Esophagus muscularis mucosa (tissue), 4 donors: ENCODE data around the gene P3H3. TPM values are rescaled to one million over a fixed set of nuclear protein-coding genes. Genes with fewer than 3 reads are reported as not detected.

Source experiments
- DNase-seq: peaks from one replicate; pipeline ENCODE4 v3.0.0-alpha.2; 2017; ENCODE audit errors: extremely low spot score
- H3K27ac ChIP-seq, 4 donors: fragments of 200-600 bp; sonication (generic); replicated peaks in 1 of 4; 1 replicate in 3 of 4; 2 replicates in 1 of 4; pipeline ENCODE4 v1.5.1; 2016 to 2019; ENCODE audit warnings: mild to moderate bottlenecking in 1 of 4
- H3K27me3 ChIP-seq, 4 donors: fragments of 200-600 bp; sonication (generic); one replicate each; pipeline versions ENCODE4 v1.5.1 to v1.6.0; 2016 to 2019
- H3K36me3 ChIP-seq, 4 donors: fragments of 200-600 bp; sonication (generic); one replicate each; pipeline ENCODE4 v1.5.1; 2016 to 2019
- H3K4me1 ChIP-seq, 4 donors: fragments of 200-600 bp; sonication (generic); one replicate each; pipeline ENCODE4 v1.5.1; 2016 to 2019
- H3K4me3 ChIP-seq, 4 donors: fragments of 200-600 bp; sonication (generic); 1 replicate in 2 of 4; 2 replicates in 2 of 4; pipeline ENCODE4 v1.5.1; 2016 to 2019; ENCODE audit warnings: mild to moderate bottlenecking in 4 of 4, moderate library complexity in 1 of 4
- H3K9me3 ChIP-seq, 4 donors: fragments of 200-600 bp; sonication (generic); 1 replicate in 3 of 4; 2 replicates in 1 of 4; pipeline ENCODE4 v1.5.1; 2016 to 2019
- CTCF ChIP-seq, 3 experiments: fragments of 200-600 bp in 2 of 3; fragments of 450-650 bp in 1 of 3; sonication (generic) in 2 of 3; IDR thresholded peaks; one replicate each; pipeline ENCODE4 v1.5.1; 2017 to 2019; ENCODE audit warnings: antibody characterized with exemption in 3 of 3, mild to moderate bottlenecking in 2 of 3, moderate library complexity in 1 of 3
- EP300 ChIP-seq: sonication (generic); formaldehyde crosslinking; IDR thresholded peaks from one replicate; pipeline ENCODE4 v1.6.1; 2017; ENCODE audit warnings: antibody characterized with exemption
- POLR2A ChIP-seq: fragments of 450-650 bp; IDR thresholded peaks from one replicate; pipeline ENCODE4 v1.6.1; 2017; ENCODE audit warnings: antibody characterized with exemption, moderate library complexity, mild to moderate bottlenecking, low read depth
- POLR2AphosphoS5 ChIP-seq, 2 donors: sonication (generic); formaldehyde crosslinking; IDR thresholded peaks; one replicate each; pipeline ENCODE4 v1.6.1; 2017; ENCODE audit warnings: antibody characterized with exemption in 2 of 2
- WGBS: methylation state at CpG from one replicate; pipeline ENCODE4 v1.1.5; 2018; 5-methylcytosine and 5-hydroxymethylcytosine counted together
- intact Hi-C: fragments of 100-400 bp; cut with DNase I; formaldehyde crosslinking; loops from one replicate; pipeline ENCODE4 v1.15.1; 2023
- total RNA-seq, 4 donors: library from RNA; depleted of rRNA; stranded (reverse); fragments of >200 nt; gene quantifications; one replicate each; pipeline versions ENCODE4 v1.1.0 to v1.2.1, GENCODE V29; 2016

Gene P3H3
- total RNA-seq, 4 donors from 2014 or later, result 16.4 to 30.7 (median 26.8) TPM

- Histone ChIP-seq H3K27ac (no peak overlapping the region), H3K27me3 (no peaks in the 10 kb centered on the region), H3K36me3 (no peaks in the 10 kb centered on the region), H3K9me3 (no peaks in the 10 kb centered on the region), H3K4me1 (peaks cover 15 to 26% (median 21%) of the 10 kb centered on the region in 4 donors), H3K4me3 (no peak overlapping the region)
- 71% methylated on average over 6 of the region's 6 CpGs for WGBS
- intact Hi-C loops, result no loop called here
- TF ChIP-seq EP300 (no peak), CTCF (IDR thresholded peaks at IDR 0.05) (no peak), POLR2AphosphoS5 (IDR thresholded peaks at IDR 0.05) (no peak), POLR2A (no peak)
- no peak for DNase-seq
Measured at GRCh38 chr12:6782119-6782518, 46.1 kb upstream of the P3H3 start.

GRCh38 chr12:6782850-6783566 lies 45.2 kb upstream of the P3H3 start:
- no peak overlapping the region for H3K27ac ChIP-seq
- H3K4me1 ChIP-seq, result peaks cover 12 to 17% (median 13%) of the 10 kb centered on the region in 4 donors
- no peaks in the 10 kb centered on the region for H3K9me3 ChIP-seq
- H3K4me3 ChIP-seq, result no peak overlapping the region
- no peak for TF ChIP-seq EP300
- TF ChIP-seq CTCF (IDR thresholded peaks at IDR 0.05), result no peak
- TF ChIP-seq POLR2A, result no peak
- no peak for TF ChIP-seq POLR2AphosphoS5 (IDR thresholded peaks at IDR 0.05)
- H3K36me3 ChIP-seq, result no peaks in the 10 kb centered on the region
- 83% methylated on average over 8 of the region's 10 CpGs for WGBS
- DNase-seq, result no peak
- intact Hi-C loops, result no loop called here
- no peaks in the 10 kb centered on the region for H3K27me3 ChIP-seq

- intact Hi-C loops, result no loop called here
- Histone ChIP-seq H3K27ac (no peak overlapping the region), H3K9me3 (no peaks in the 10 kb centered on the region), H3K36me3 (no peaks in the 10 kb centered on the region), H3K4me3 (no peak overlapping the region), H3K4me1 (peaks cover 4 to 9% (median 5%) of the 10 kb centered on the region in 4 donors), H3K27me3 (no peaks in the 10 kb centered on the region)
- DNase-seq, result no peak
- no peak for TF ChIP-seq CTCF (IDR thresholded peaks at IDR 0.05)
- TF ChIP-seq POLR2A, result no peak
- TF ChIP-seq POLR2AphosphoS5 (IDR thresholded peaks at IDR 0.05), result no peak
- TF ChIP-seq EP300, result no peak
- WGBS, result 89% methylated on average over 9 of the region's 9 CpGs
Measured at GRCh38 chr12:6783828-6784227, 44.4 kb upstream of the P3H3 start.

- Histone ChIP-seq H3K27me3 (no peaks in the 10 kb centered on the region), H3K4me3 (no peak overlapping the region), H3K27ac (no peak overlapping the region), H3K9me3 (no peaks in the 10 kb centered on the region), H3K4me1 (peaks cover under 1 to 4% (median under 1%) of the 10 kb centered on the region in 4 donors), H3K36me3 (no peaks in the 10 kb centered on the region)
- WGBS, result 71% methylated on average over 5 of the region's 5 CpGs
- intact Hi-C loops, result no loop called here
- no peak for TF ChIP-seq POLR2AphosphoS5 (IDR thresholded peaks at IDR 0.05)
- no peak for TF ChIP-seq EP300
- TF ChIP-seq CTCF (IDR thresholded peaks at IDR 0.05), result no peak
- TF ChIP-seq POLR2A, result no peak
- DNase-seq, result no peak
Measured at GRCh38 chr12:6784296-6784695, 43.9 kb upstream of the P3H3 start.

GRCh38 chr12:6784761-6785160 lies 43.4 kb upstream of the P3H3 start:
- WGBS, result 63% methylated on average over 5 of the region's 5 CpGs
- peaks cover 0 to 3% (median 0%) of the 10 kb centered on the region in 4 donors for H3K4me1 ChIP-seq
- H3K4me3 ChIP-seq, result no peak overlapping the region
- no peaks in the 10 kb centered on the region for H3K9me3 ChIP-seq
- intact Hi-C loops, result no loop called here
- TF ChIP-seq POLR2AphosphoS5 (IDR thresholded peaks at IDR 0.05), result no peak
- TF ChIP-seq EP300, result no peak
- TF ChIP-seq POLR2A, result no peak
- no peak for TF ChIP-seq CTCF (IDR thresholded peaks at IDR 0.05)
- H3K27me3 ChIP-seq, result no peaks in the 10 kb centered on the region
- DNase-seq, result no peak
- no peaks in the 10 kb centered on the region for H3K36me3 ChIP-seq
- no peak overlapping the region for H3K27ac ChIP-seq
